NCI-H2196 treated with DMSO at 0.1 percent for 48 hours (cell line): ENCODE data around the gene CCDC9B.

Experiments
- DNase-seq: peaks from one replicate; lab custom pipeline; 2025; ENCODE audit not compliant: unreplicated experiment; lab: John Stamatoyannopoulos, UW

The CCDC9B gene

GRCh38 chr15:40345867-40346578 lies 5.3 kb upstream of the CCDC9B start:
- DNase-seq = no peak

GRCh38 chr15:40345225-40345866 lies 4.6 kb upstream of the CCDC9B start:
- no peak for DNase-seq

DNA sequence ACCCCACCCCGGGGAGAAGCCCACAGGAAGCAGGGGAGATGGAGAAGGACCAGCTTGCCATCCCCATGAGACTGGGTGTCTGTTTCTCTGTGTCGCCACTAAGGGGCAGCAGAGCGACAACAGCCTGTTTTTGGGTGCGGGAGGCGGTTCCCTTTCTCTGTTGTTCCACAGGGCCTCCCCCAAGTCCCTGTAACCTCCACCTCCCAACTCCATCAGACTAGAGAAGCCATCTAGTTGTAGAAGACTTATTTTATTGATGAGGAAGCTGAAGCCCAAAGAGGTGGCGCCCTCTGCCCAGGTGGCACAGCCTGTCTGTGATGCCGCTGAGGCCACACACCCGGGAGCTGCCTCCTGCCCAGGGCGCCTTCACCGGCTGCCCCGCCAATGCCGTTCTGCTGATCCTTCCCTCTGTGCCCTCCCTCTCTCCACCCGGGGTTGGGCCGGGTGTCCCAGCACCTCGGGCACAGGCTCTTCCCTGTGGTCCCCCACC lies 3.9 kb upstream of the CCDC9B start:
- peak; percentile 11 for DNase-seq

GRCh38 chr15:40344217-40344616 lies 3.5 kb upstream of the CCDC9B start:
- DNase-seq = no peak

DNA sequence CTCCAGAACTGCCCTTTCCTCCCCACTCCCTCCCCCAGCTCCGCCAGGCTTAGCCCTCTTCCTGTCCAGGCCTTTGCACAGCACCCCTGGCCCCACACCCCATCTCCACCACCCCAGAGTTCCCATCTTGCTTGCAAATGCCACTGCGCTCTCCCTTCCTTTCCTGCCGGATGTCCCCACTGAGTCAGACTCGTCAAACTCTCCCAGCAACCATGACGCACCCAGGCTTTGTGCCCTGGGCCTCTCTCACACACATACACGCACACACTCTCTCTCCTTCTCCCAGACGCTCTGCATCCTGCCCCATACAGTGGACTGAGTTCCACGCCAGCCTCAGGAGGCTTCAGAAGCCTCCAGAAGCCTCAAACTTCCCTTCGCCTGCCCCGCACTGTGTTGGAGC lies 2.8 kb upstream of the CCDC9B start:
- no peak for DNase-seq

DNA sequence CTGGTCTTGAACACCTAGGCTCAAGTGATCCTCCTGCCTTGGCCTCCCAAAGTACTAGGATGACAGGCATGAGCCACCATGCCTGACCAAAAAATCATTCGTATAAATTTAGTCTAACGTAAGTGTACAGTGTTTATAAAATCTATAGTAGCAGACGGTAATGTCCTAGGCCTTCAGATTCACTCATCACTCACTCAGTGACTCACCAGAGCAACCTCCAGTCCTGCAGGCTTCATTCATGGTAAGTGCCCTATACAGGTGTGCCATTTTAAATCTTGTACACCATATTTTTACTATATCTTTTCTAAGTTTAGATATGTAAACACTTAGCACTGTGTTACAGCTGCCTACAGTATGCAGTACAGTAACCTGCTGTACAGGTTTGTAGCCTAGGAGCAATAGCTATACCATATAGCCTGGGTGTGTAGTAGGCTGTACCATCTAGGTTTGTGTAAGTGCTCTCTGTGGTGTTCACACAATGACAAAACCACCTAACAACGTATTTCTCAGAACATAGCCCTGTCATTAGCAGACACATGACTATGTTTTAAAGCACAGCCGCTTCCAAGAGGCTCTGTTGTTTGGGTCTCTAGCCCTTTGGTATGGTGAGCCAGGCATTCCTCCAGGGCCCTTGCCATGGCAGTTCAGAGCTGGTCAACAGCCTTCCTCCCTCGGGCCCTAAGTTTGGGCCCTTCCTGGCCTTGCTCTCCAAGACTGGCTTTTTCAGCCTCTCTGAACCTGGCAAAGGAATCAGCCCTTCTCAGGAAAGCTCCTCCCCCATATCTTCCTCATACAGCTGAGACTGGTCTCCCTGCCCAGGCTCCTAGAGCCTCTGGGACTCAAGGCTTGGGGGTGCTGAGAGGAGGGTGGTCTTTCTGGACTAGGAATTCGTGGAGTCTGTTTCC lies 1.9 kb upstream of the CCDC9B start:
- DNase-seq = no peak

GRCh38 chr15:40340038-40340739 lies 550 bp downstream of the CCDC9B start:
- DNase-seq = no peak

GRCh38 chr15:40339621-40339945 lies 1.2 kb downstream of the CCDC9B start:
- no peak for DNase-seq

DNA sequence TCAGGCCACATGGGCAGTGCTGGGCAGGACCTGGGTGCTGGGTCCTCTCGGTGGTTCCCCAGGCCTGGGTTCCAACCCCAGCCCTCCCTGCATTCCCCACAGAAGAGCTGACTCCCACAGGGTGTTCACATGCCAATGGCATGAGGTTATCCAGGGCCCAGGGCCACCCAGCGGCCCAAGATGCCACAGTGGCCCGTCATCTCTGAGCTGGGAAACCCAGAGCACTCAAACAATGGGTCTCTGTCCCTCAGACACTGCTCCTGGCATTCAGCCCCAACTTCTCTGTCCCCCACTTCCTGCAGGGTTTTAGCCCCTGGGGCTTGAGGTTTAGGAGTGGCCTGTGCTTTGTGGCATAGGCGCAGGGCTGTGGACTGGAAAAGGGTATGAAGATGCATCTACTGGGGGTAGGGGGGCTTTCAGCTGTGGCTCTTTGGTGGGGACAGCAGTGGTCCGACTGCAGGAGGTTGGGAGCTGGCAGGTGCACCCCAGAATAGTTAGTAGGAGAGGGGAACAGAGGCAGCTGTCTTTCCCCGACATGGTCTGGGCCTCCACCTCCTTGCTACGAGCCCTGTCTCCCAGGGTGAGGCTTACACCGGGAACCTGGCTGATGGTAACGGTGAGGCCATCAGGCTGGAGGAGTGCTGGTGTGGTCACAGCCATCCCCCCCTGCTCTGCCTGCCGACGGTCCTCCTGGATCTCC lies 1.7 kb downstream of the CCDC9B start:
- DNase-seq = no peak

DNA sequence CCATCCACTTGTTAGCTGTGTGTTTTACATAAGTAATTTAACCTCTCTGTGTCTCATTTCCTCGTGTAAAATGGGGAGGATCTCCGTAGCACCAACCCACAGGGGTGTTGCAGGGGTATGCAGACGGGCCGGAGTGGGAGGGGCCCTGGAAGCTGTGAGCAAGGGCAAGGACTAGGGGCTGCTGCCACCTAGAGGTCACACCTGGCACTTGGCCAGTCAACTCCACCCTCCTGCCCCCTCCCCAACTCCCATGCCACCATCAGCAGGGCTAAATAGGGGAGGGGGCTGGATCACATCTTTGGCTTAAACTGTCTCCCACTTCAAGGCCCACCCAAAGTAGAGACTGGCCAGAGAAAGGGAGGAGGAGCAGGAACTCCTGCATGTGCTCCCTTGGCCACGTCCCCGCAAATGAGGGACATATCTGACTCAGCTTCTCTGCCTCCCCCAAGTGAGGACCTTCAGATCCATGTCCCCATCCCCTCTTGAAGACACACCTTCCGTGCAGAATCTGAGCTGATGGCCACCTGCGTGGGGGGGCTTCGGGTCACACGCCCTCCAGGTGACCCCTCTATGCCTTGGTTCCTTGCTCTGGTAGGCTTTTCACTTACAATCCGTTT lies 2.6 kb downstream of the CCDC9B start:
- no peak for DNase-seq

DNA sequence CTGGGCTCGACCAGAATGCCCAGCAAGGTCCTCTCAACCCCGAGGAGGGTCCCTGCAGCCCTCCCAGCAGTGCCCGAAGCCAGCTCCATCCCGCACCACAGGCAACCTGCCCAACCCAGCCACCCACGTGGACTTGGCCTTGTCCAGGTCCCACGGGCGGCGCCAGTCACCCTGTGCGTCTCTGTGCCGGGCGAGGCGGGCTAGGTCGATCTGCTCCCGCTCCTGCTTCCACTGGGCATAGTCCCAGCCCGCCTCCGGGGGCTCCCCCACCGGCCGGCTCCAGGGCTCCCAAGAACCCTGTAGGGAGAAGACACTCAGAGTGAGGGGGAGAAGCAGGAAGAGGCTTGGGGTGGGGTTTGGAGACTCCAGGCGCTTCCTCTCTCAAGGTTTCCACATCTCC lies 3.1 kb downstream of the CCDC9B start:
- no peak for DNase-seq

DNA sequence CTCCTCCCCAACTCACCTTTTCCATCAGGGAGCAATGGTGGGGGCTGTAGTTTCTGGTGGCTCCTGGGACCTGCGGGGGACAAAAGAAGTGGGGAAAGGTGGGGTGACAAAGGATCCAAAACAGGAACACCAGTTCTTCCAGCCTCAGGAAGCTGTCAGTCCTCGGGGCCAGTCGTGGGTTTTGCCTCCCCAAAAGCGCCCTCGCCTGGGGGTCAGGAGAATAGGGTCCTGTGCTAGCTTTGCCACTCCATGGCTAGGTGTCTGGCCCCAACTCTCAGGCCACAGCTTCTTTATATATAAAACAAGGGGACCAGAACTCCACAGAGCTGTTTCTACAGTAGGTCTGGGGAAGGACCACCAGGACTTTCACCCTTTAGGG lies 4.0 kb downstream of the CCDC9B start:
- DNase-seq = no peak

- DNase-seq = no peak
These were observed 4.6 kb downstream of the CCDC9B start for GRCh38 chr15:40335938-40336743.

GRCh38 chr15:40334941-40335795 lies 5.6 kb downstream of the CCDC9B start:
- DNase-seq = no peak

DNA sequence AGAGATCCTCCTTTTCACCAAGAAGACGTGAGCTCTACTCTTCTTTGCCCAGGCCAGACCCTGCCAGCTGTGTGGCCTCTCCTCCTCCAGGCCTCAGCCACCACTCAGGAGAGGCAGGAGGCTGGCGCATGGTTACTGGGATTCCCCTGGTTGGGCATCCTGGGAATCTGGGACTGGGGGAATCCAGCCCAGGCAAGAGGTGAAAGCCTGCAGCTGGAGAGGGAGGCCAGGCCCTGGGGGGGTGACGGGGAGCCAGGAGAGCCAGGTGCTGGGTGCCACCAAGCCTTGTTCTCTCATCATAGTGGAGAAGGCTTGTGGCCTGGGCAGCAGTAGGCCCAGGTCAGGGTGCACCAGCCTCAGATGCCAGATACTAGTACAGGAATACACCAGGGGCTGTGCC lies 6.2 kb downstream of the CCDC9B start:
- DNase-seq = no peak

DNA sequence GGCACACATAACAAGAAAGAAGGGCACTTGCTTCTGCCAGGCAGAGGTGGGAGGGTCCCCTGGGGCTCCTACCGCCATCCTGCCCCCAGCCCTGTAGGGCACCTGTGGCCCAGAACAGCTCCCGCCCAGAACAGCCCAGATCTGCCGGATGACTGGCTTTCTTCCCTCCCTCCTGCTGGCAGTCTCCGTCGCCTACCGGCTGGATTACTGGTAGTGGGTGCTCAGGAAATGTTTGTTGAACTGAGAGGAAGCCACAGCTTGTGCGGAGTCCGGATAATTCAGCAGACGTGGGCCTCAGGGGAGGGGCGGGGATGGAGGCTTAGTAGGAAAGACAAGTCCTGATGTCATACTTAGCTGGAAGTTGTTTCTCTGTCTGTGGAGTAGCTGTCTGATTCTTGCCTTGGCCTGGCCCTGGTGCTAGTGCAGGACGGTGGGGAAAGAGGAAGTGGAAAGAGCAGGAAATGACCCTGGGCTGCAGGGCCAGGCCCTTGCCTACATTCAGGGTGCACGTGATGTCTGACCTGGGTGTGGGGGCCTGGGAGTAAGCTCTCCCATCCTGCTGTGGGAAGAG lies 6.7 kb downstream of the CCDC9B start:
- DNase-seq = no peak

- DNase-seq = no peak
These were observed 8.5 kb downstream of the CCDC9B start for GRCh38 chr15:40332113-40332781.

DNA sequence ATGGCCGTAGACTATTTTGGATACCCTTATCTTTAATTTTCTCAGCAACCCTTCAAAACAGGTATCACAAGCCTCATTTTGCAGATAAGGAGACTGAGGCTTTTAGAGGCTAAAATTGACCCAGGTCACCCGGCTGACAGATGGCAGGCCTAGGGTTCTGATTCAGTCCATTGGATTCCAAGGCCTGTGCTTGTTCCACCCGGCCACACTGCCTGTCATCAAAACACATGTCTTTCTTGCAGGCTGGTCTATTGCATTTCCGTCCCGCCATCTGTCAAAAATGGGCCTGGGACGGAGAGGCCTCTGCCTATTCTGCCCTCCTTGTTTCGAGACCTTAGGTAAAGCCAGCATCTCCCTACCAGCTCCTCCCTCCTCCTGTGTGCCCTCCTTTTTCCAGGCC lies 9.1 kb downstream of the CCDC9B start:
- DNase-seq = no peak
